ENCODE data around the gene CBLL2. TPM values are rescaled to one million over a fixed set of nuclear protein-coding genes. Genes with fewer than 3 reads are reported as not detected.

Gene CBLL2
- total RNA-seq, 1 experiment from 2014 or later = not detected

- Histone ChIP-seq H3K4ac (ENCODE audit: low read depth, low read length) (no peak overlapping the region), H2BK15ac (ENCODE audit: low read depth, low read length) (no peak overlapping the region), H4K8ac (replicated peaks; ENCODE audit: insufficient read length, low read depth, low read length) (no peak overlapping the region), H4K91ac (ENCODE audit: insufficient read length, low read depth, low read length) (no peak overlapping the region), H2BK5ac (ENCODE audit: insufficient read length, low read length) (no peak overlapping the region), H2BK12ac (ENCODE audit: insufficient read length, low read depth, low read length) (no peak overlapping the region), H3K23ac (ENCODE audit: insufficient read length, low read depth, low read length) (no peak overlapping the region), H3K56ac (ENCODE audit: insufficient read length, low read depth, low read length) (no peak overlapping the region), H3K79me2 (ENCODE audit: insufficient read depth, low read length) (no peaks in the 10 kb centered on the region), H3K23me2 (ENCODE audit: insufficient read length, low read depth, low read length, poor library complexity, severe bottlenecking) (no peaks in the 10 kb centered on the region), H2AK5ac (ENCODE audit: insufficient read length, low read length) (no peak overlapping the region), H3K27me3 (ENCODE audit: insufficient read depth, low read length) (no peaks in the 10 kb centered on the region), H3K27ac (ENCODE audit: insufficient read length, low read depth, low read length) (peak overlapping the region; percentile 50), H4K5ac (ENCODE audit: insufficient read length, low read depth, low read length) (no peak overlapping the region), H3K4me2 (ENCODE audit: insufficient read depth, insufficient read length, low read length) (no peak overlapping the region), H3K9ac (ENCODE audit: extremely low read depth, insufficient read length, low read length) (no peak overlapping the region), H3K79me1 (ENCODE audit: insufficient read depth, low read depth, low read length, poor library complexity, severe bottlenecking) (no peaks in the 10 kb centered on the region), H4K20me1 (ENCODE audit: control insufficient read depth, insufficient read depth, insufficient read length) (no peaks in the 10 kb centered on the region), H3K4me1 (ENCODE audit: insufficient read depth, low read length) (peaks cover 5% of the 10 kb centered on the region; the same call in 1 of the 2 replicates), H3K18ac (ENCODE audit: insufficient read length, low read depth, low read length) (no peak overlapping the region), H2BK120ac (ENCODE audit: low read depth, low read length, poor library complexity, severe bottlenecking) (no peak overlapping the region), H2AFZ (ENCODE audit: low read length) (no peak overlapping the region), H2BK20ac (ENCODE audit: low read depth, low read length, poor library complexity, severe bottlenecking) (no peak overlapping the region), H3T11ph (ENCODE audit: low read length) (no peak overlapping the region), H3K9me3 (ENCODE audit: control insufficient read depth, low read depth, low read length) (no peaks in the 10 kb centered on the region), H3K14ac (ENCODE audit: insufficient read depth, low read length) (no peak overlapping the region)
- Mint-ChIP-seq H3K27ac (peak overlapping the region; percentile 31 to 99 (median 90); a peak in 6 of 7 replicates), H3K36me3 (ENCODE audit: insufficient read depth in 1 of 3, low read depth in 3 of 3) (no peaks in the 10 kb centered on the region), H3K4me1 (peaks cover 20 to 23% of the 10 kb centered on the region in 2 experiments), H3K27me3 (ENCODE audit: low read depth) (no peaks in the 10 kb centered on the region), H3K4me3 (no peak overlapping the region), H3K9me3 (peaks cover 3 to 18% of the 10 kb centered on the region in 2 experiments; a peak in 4 of 5 replicates)
- no CpG with 5 or more reads among the region's 2 CpGs for WGBS (ENCODE audit: extremely low coverage, insufficient read length, low lambda C conversion rate)
- no peak for TF ChIP-seq CTCF (conservative IDR thresholded peaks at IDR 0.05)
- peak; percentile 65 for DNase-seq
These were observed 42.0 kb downstream of the CBLL2 start for GRCh38 chrX:22314692-22315091.

Measured in H9 (cell line).